NCI-H187 (cell line): ENCODE results near the gene EPGN.

Experiments
- DNase-seq, 2 experiments: peaks; one replicate each; lab custom pipeline; 2025; lab: John Stamatoyannopoulos, UW

The EPGN gene

GRCh38 chr4:74308215-74308614, at the start of gene EPGN:
TSS of gene EPGN (plus strand) at chr4:74308470. CDS start at chr4:74308534, 64 bp downstream.
- DNase-seq, result no peak

GRCh38 chr4:74258963-74259362, 49.3 kb upstream of the EPGN start:
- no peak for DNase-seq

- no peak for DNase-seq
Observed at GRCh38 chr4:74260036-74260435, 48.2 kb upstream of the EPGN start.

GRCh38 chr4:74262522-74262921, 45.7 kb upstream of the EPGN start:
- no peak for DNase-seq

GRCh38 chr4:74263551-74263950, 44.7 kb upstream of the EPGN start:
- DNase-seq, result no peak

- no peak for DNase-seq
Observed at GRCh38 chr4:74266081-74266480, 42.2 kb upstream of the EPGN start.

GRCh38 chr4:74267998-74268606, 40.2 kb upstream of the EPGN start:
- DNase-seq, result no peak

GRCh38 chr4:74268643-74269042, 39.6 kb upstream of the EPGN start:
- no peak for DNase-seq

- no peak for DNase-seq
Observed at GRCh38 chr4:74278490-74278889, 29.8 kb upstream of the EPGN start.

GRCh38 chr4:74279716-74280115, 28.6 kb upstream of the EPGN start:
- DNase-seq, result no peak

GRCh38 chr4:74282926-74283325, 25.3 kb upstream of the EPGN start:
- DNase-seq, result no peak

- DNase-seq, result no peak
Observed at GRCh38 chr4:74283614-74284013, 24.7 kb upstream of the EPGN start.

GRCh38 chr4:74284053-74284452, 24.2 kb upstream of the EPGN start:
- no peak for DNase-seq

- no peak for DNase-seq
Observed at GRCh38 chr4:74287164-74287563, 21.1 kb upstream of the EPGN start.

- DNase-seq, result no peak
Observed at GRCh38 chr4:74287791-74288190, 20.5 kb upstream of the EPGN start.

- DNase-seq, result no peak
Observed at GRCh38 chr4:74291471-74291870, 16.8 kb upstream of the EPGN start.

GRCh38 chr4:74292111-74292870, 16.0 kb upstream of the EPGN start:
- DNase-seq, result no peak

GRCh38 chr4:74293558-74293957, 14.7 kb upstream of the EPGN start:
- DNase-seq, result peak; percentile 35 to 78

GRCh38 chr4:74294681-74295080, 13.6 kb upstream of the EPGN start:
- DNase-seq, result no peak

- DNase-seq, result no peak
Observed at GRCh38 chr4:74297539-74297938, 10.7 kb upstream of the EPGN start.

GRCh38 chr4:74304095-74304625, 4.1 kb upstream of the EPGN start:
- no peak for DNase-seq

GRCh38 chr4:74305000-74305399, 3.3 kb upstream of the EPGN start:
- no peak for DNase-seq

- DNase-seq, result no peak
Observed at GRCh38 chr4:74307170-74307569, 1.1 kb upstream of the EPGN start.

- DNase-seq, result no peak
Observed at GRCh38 chr4:74309223-74309622, 953 bp downstream of the EPGN start.
